Stimulated activated CD8-positive, alpha-beta memory T cell treated with anti-CD3 and anti-CD28 coated beads, Interleukin-4, amount 100 ng/mL, for 24 hours (primary cell): Measurements from ENCODE around the gene MMS22L.

Source experiments
- DNase-seq: peaks from one replicate; pipeline ENCODE4 v3.0.0-alpha.2; 2020; ENCODE audit warnings: low read depth

Gene MMS22L

DNA sequence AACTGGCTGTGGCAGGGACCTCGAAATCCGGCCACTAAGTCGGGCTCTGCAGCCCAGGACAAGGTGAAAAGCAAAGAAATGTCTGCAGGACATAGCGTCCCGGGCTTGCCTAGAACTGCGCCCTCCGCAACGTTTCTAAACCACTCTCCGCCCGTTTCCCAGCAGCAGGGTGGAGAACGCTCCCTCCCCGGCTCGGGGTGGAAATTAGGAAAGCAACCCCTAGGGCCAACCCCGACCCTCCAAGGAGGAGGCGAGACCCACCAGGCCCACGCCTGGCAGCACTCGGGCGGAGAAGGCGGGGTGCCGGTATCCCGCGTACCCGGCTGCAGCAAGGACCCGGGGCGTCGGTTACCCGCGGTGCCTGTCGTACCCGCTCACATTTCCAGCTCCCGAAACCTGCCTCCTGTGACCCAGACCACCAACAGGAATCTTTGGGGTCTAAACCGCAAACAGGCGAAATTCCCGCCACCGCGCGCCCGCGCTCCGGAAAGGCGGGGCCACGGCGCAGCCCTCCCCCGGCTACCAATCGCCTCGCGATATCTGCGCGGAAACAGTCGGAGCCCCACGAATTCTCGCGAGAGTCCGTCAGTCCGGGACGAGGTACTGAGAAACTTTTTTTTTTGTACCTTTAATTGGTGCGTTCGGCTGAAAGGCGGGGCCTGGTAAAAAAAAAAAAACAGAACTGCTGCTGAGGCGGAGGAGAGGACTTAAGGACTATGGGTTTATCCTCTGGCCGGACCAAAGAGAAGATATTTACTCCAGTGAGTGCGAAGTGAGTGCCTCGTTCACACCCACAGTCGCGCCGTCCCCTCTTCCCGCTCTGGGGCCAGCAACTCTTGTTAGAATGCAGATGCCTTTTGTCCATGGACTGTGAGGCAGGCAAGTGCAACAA lies at the start of gene MMS22L:
Gene MMS22L (minus strand): TSS at position 491 of the 892 bp plus-strand sequence. CDS start 739 bp downstream, outside the sequence.
- DNase-seq: peak; percentile 86

GRCh38 chr6:97322811-97323210 lies 39.8 kb upstream of the MMS22L start:
- no peak for DNase-seq

DNA sequence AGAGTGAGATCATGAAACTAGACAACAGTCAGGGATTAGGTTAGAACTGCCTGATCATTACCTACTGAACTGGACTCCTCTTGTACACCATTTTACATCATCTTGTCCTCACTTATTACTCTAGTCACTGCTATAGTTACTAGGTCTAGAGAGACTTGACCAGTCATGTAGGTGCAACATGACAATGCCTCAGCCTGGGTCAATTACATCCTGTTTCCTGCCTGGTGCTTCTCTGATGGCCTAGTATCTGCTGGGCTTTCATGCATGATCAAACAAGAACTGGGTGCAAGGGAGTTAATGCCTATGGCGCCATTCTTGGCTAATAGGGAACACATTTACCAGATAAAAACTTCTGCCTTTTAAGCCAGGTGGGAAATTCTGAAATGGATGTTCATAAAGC lies 39.2 kb upstream of the MMS22L start:
- DNase-seq: no peak

DNA sequence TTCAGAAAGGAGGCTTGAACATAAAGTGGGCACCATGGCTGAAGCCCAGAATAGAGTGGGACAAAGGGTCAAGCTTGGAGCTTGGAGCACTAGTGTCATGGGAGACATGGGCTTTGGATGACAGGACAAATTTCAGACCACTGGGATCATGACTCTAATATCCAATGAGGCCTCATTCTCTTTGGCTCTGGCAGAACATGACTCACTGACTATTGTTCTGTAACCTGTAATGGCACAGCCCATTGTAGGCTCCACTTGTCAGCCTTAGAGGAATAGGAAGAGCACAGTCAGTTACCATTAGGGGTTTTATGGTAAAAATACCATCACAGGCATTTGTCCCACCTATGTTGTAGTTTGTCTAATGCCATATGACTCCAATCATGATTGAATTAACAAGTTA lies 34.0 kb upstream of the MMS22L start:
- no peak for DNase-seq

DNA sequence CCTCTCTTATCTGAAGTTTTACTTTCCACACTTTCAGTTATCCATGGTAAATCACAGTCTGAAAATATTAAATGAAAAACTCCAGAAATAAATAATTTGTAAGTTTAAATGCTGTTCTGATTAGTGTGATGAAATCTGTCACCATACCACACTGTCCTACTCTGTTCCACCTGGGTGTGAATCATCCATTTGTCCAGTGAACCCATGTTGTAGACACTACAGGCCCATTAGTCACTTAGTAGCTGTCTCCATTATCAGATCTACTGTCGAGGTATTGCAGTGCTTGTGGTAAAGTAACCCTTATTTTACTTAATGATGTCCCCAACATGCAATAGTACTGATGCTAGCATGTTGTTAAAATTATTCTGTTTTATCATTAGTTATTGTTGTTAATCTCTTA lies 29.2 kb upstream of the MMS22L start:
- DNase-seq: no peak

- DNase-seq: no peak
Measured at GRCh38 chr6:97306544-97307320, 23.7 kb upstream of the MMS22L start.

GRCh38 chr6:97305414-97306066 lies 22.5 kb upstream of the MMS22L start:
- DNase-seq: no peak

GRCh38 chr6:97304701-97305100 lies 21.7 kb upstream of the MMS22L start:
- no peak for DNase-seq

DNA sequence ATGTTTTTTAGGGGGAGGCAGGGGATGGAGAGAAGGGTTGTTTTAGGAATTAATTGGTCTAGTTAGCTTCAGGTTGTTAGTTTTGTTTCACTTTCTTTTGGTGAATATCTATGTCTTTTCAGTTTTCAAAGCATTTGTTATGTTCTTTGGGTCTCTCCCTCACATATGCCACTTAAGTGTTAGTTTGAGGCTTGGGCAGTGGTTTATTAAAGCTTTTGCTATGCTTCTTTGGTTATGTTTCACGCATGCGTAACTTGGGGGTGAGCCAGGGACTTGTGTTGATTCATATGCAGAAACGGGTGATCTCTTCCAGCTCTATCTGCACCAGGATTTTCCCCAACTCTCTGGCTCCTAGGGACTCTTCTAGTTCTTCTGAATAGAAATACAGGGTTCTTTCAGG lies 11.4 kb upstream of the MMS22L start:
- no peak for DNase-seq

DNA sequence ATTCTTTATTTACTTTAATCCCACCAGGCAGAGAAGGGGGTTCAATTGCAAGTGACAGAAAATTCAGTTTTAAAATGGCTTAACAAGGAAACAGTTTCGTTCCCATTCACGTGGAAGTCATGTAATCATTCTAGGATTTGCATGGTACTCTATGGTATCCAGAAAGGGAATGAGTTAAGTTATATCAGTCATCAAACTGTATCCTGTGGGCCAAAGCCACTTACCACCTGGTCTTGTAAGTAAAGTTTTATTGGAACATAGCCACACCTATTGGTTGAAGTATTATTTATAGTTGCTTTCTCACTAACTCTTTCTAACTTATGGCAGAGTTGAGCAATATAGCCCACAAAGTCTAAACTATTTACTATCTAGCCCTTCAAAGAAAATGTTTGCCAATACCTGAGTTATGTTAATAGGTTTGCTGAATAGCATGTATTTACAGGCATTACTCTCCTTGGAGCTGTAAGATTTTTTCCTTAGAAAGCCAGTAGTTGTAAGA lies 10.2 kb upstream of the MMS22L start:
- no peak for DNase-seq

DNA sequence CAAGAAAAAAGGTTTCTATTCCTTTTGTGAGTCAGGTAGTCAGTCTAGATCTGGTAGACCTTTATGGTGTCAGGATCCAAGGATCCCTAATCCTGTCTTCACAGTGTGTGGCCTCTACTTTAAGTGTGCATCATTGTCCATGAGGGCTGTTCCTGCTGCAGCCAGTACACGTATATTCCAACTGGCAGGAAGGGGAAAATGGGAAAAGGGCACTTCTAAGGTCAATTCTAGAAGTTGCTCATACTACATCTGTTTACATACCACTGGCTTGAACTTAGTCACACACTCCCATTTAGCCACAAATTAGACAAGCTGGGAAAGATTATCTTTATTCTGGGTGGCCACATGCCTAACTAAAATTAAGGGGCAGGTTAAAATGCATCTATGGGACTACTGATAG lies 9.7 kb upstream of the MMS22L start:
- DNase-seq: no peak

GRCh38 chr6:97291896-97292295 lies 8.9 kb upstream of the MMS22L start:
- no peak for DNase-seq

- DNase-seq: no peak
Measured at GRCh38 chr6:97289332-97289731, 6.3 kb upstream of the MMS22L start.

DNA sequence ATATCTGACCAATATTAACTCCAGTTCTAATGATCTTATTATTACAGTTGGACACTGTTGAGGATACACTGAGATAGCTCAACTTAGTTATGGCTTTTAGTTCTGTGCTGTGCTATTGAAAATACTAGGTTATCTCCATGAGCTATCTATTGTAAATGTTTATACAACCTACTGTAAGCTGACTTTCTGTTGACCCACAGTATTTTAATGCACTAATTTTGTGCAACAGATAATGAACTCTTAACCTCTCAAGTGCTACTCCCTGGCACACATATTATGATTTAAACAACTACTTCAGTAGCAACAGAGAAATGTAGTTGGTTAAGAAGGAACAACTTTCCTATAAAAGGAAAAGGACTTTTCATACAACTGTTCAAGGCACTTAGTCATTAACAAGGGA lies 5.2 kb upstream of the MMS22L start:
- no peak for DNase-seq

DNA sequence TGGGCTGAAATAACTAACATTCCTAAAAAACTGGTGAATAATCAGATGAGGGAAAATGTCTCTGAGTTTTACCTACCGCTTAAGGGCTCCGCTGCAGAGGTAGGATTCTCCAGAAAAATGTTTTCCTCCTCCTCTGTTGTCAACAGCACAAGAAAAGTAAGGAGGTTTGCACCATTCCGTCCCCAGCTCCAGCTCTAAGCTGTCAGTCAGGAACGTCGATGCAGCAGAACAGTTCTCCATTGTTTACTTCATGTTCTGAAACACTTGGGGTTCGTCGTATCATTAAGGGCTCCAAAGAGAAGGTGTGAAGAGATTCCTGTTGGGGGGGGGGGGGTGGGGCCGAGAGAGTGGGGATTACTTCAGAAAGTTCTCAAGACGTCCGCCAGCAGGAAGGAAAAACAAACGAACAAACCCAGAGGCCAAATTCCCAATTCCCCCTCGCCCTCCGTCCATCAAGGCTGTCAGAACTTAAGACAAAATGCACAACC lies 734 bp downstream of the MMS22L start:
- no peak for DNase-seq

DNA sequence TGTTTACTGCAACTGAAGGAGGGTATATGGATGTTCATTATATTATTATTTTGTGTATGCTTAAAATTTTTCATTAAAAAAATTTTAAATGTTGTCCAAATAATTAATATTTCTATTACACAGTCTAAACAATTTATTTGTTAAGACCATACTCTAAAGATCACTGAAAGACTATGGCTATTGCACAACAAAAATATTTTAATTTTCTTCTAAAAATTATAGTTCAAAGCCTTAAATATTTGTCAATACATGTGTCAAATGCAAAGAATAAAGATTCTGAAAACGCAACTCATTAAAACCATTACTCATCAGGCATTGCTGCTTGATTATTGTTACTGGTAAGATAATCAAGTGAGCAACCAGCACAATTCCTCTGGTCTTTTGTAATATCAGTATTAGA lies 2.2 kb downstream of the MMS22L start:
- no peak for DNase-seq

DNA sequence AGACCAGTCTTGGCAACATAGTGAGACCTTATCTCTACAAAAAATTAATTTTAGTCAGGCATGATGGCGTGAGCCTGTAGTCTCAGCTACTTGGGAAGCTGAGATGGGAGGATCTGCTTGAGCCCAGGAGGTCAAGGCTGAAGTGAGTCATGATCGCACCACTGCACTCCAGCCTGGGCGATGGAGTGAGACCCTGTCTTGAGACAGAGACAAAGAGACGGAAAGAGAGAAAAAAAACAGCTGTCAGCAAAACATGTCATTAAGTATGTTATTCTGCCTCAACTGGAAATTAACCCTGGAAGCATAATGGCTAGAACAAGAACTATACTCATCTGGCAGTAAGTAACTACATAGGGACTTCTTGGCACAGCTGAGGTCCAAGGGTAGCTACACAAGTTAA lies 7.2 kb downstream of the MMS22L start:
- DNase-seq: no peak

DNA sequence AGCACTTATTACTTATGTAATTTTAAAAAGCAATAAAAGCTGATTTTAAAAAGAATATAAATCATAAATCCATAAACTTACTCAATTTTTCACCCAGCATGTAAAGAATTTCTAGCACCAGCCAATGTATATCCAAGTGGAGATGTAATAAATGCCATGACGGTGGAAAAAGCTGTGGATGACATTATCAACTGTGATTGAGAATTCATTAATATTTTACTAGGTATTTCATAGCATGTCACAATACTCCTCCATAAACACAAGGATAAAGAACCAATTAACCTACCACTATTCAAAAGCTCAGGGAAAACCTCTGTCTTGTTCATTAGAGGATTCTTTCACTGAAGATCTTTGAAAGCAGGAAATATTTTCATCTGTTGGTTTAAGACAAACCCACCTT lies 13.2 kb downstream of the MMS22L start:
- no peak for DNase-seq

DNA sequence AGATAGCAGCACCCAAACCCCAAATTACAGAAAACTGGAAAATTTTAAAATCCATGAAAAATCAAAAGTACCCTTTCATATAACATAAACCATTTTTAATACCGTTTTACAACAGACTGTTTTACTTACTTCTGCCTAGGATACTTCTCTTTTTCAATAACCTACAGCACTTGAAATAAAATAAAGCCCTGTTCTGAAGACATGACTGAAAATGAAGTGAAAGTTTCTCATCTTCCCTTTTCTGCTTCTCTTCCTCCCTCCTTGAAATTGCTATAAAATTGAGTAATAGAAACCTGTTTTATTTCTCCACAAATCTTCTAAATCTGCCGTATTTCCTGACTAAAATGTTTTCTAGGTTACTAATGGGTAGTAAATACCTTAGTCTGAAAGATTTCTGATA lies 20.3 kb downstream of the MMS22L start:
- DNase-seq: no peak

DNA sequence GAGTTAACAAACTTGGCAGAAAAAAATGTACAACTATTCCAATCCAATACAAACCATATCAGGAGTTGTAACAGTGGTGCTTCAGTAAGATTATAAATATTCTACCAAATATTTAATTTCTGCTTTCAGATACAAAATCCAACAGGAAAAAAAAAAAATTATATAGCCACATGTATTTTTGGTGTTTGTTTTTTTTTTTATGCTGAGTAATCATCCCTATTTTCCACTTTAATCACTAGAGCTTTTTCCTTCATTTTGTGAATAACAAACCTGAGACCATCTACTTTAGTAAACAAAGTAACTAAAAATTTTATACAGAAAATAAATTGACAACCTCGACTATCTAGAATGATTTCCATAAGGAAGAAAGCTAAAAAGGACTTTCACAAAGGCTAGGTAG lies 36.2 kb downstream of the MMS22L start:
- DNase-seq: no peak

- no peak for DNase-seq
Measured at GRCh38 chr6:97240222-97240621, 42.8 kb downstream of the MMS22L start.

- DNase-seq: no peak
Measured at GRCh38 chr6:97231911-97232310, 51.1 kb downstream of the MMS22L start.
